GM21723 (cell line): ENCODE results near the gene TAF15.

Experiments used
- ATAC-seq: cut with Tn5 transposase; IDR thresholded peaks from one replicate; pipeline ENCODE4 v1.9.1; 2021; ENCODE audit warnings: mild to moderate bottlenecking, moderate library complexity; ENCODE audit not compliant: unreplicated experiment

Gene TAF15

DNA sequence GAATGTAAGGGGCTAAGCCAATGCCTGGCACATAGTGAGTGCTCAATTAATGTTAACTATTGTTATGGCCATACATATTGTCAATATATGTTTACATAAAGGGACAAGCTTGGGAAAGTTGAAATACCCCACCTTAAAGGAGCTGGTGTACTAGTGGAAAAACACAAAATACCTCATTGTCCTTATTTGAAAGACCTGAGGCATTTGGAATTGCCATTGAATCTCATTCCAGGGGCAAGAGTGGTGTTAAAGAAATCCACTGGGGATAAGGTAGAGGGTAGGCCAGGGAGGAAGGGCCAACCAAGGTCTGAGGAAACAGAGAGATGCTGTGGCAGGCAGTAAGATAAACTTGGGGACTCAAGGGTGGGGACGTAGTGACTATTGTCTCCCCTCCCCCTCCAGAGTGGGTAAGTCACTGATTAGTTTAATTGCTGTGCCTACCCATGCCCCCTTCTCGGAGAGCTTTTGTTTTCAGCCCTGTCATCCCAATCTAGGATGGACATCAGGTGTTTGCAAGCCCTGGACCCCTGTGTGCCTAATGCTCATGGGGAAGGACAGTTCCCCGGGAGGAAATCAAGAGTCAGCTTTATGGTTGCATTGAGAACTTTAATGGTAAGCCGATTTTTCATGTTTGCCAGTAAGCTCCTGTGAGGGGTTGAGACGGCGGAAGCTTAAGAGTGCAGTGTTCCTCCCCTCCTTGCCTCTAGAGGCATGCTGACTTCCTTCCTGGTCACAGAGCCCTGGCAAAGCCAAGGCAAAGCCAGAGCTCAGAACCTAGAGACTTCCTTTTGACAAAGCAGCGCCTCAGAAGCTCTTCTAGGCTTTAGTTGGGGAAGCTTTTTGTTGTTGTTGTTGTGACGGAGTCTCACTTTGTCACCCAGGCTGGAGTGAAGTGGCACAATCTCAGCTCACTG, 61.9 kb downstream of the TAF15 start:
- no peak for ATAC-seq

DNA sequence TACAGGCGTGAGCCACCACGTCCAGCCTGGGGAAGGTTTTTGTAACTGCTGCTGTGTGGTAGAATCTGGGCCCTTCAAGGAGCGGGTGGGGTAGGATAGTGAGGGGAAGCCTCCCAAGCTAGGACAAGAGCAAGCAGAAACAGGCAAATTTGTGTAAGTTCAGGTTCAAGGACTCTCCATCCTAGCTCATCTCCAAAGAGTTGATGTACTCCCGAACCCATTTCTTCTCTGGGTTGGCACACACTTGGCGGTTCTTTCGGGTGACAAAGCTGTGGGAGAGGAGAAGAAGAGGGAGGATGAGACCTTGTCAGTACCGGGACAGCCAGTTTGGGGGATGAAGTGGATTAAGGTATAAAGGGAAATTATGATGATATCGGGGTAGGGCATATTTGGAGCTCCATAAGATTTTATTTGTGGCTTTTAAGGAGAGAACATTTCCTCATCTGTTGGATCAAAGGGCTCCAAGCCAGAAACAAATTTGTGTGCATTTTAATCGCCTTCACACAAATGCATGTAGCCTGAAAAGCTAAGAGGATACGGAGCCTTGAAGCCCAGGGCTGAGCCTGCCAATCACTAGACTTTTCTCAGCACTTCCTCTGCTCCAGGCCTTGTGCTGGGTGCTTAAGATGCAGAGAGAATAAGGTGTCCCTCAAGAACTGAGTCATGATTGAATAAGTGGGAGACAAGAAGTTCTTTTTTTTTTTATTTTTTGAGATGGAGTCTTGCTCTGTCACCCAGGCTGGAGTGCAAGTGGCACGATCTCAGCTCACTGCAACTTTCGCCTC, 63.1 kb downstream of the TAF15 start:
- ATAC-seq, result no peak

DNA sequence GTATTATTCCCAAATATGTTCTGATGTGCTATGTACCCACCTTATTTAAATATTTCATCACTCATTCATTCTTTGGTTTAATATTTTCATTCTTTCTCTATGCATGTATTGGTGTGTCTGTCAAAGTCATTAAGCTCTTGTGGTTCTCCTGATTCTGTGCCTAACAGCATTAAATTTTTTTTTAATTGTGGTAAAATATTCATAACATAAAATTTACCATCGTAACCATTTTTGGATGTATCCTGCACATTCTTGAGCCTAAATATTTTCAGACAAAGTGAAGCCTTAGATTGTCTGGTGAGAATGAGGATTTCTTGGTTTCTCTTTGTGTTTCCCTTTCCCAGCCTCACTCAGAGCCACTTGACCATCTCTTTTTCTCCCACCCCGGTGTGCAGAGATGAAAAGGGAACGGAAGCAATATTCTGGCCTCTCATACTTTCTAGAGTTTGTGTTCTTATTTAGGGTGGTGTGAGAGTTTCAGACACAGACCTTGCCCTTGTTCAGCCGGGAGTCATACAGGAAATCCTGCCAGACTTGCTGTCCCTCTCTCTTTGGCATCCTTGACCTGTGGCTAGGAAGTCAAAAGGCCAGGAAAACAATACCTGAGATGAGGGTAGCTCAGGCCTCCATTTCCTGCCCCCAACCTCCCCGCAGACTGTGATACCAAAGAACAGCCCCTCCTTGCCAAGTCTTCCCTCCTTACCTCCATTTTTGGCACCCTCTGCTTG, 66.0 kb downstream of the TAF15 start:
- no peak for ATAC-seq

DNA sequence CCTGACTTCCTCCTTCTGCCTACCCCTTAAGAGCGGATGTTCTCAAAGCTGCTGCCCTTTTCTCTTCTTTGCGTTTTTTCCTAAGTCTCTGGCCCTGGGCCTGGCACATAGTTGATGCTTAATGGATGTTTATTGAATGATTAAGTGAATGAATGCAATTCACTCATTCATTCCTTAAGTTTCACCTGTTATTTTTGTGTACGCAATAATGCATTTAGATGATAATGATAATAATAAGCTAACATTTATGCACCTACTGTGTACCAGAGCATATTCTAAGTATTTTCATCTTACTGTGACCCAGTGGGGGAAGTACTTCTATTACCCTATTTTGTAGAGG, 66.5 kb downstream of the TAF15 start:
- no peak for ATAC-seq

DNA sequence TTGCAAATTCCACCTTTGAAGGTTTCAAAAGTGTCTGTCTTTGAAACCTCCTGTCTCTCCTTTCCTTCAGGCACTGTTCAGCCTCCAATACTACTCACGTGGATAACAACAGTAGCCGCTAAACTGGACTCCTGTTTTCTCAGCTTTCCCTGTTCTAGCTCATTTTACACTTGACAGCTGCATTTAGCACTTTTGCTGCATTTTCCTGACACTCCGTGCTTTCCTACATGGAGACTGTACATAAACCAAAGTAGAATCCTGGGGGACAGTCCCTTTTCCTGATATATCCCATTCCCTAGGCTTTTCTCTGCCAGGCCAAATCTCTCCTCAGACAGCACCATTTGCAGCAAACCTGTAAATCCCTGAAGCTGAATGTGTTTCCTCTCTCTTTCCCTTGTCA, 67.2 kb downstream of the TAF15 start:
- no peak for ATAC-seq

DNA sequence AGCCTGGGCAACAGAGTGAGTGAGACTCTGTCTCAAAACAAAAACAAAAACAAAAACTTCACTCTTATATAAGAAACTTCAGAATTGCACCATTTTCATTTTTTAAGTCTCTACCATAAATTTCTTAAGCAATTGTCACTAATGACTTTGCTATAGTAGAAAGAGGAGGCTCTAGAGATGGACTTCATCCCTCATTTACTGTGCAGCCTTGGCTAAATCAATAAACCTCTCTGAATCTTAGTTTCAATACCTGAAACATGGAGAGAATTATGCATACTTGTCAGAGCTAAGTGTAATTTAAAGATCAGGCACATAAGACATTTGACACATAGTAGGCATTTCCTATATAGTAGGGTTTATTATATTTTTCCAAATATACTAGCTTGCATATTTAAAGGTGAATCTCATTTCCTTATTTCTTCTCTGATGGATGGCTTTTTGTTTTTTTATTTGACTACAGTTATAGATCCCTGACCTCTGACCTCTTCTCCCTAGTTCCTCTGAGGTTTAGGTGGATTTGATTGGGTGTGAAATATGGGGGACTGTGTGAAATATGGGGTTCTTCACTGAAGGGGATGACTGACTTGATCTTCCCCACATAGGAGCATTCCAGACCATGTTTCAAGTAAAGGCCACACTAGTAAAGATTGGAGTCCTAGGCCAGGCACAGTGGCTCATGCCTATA, 68.2 kb downstream of the TAF15 start:
- no peak for ATAC-seq

DNA sequence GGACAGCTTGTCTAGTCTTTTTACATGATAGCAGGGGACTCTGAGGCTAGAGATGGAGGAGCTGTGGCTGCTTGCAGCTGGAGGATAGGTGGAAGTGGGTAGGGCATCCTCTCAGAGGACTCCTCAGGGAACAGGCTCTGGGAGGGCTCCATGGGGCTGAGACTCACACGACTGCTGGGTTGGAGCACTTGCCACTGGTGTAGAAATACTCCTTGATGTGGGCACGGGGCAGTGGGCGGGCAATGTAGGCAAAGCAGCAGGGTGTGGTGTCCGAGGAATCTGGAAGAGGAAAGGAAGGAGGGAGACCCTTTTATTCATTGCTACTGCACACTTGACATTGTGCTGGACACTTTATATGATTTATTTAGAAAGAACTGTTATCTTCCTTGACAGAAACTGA, 69.1 kb downstream of the TAF15 start:
- no peak for ATAC-seq

DNA sequence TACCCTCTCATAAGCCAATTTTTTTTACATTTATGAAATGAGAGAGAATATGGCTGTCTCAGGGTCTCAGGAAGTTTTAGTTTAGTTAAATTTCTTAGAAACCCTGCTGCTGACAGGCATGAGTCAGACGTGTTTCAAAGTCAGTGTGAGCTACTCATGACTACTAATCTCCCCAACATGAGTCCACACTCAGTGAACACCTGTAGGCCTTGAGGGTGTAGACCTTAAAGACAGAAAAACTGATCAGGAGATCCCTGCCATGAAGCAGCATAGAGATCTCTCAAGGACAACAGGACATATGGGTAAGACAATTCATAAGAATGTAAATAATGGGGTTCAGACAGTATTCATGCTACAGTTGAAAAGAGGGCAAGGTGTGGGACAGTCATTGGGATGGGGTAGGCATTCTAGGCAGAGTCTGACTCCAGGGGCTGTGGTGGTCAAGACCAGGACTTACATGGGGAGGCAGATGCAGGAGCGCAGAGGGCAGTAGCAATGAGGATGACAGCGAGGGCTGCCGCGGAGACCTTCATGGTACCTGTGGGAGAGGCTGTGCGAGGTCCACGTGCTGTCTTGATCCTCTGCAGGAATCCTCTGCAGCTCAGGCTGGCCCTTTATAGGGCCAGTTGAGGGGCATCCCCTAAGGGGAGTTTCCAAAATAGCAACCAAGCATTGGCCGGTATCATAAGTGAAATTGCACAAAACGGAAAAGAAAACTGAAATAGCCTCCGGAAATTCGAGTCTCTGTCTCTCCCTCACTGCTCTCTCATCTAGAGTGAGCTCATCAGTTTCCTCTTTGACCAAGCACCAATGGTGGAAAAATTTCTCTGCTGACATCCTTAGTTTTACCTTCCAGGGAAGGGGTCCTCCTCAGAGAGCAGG, 70.7 kb downstream of the TAF15 start, which contains the start of gene CCL5:
Gene CCL5 (minus strand): TSS at position 588 of the 882 bp plus-strand sequence.
- ATAC-seq, result peak; percentile 93

DNA sequence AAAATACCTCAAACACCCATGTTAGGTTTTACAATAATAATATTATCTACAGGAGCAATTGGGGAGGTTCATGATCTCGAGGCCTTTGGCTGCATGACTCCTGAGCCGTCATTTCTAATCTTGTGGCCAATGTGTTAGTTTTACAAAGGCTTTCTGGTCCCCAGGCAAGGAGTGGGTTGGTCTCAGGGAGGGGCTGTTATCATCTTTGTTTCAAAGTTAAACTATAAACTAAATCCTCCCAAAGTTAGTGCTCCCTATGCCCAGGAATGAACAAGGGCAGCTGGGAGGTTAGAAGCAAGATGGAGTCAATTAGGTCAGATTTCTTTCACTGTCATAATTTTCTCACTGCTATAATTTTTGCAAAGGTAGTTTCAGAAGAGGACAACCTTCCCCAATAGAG, 80.0 kb downstream of the TAF15 start:
- no peak for ATAC-seq

DNA sequence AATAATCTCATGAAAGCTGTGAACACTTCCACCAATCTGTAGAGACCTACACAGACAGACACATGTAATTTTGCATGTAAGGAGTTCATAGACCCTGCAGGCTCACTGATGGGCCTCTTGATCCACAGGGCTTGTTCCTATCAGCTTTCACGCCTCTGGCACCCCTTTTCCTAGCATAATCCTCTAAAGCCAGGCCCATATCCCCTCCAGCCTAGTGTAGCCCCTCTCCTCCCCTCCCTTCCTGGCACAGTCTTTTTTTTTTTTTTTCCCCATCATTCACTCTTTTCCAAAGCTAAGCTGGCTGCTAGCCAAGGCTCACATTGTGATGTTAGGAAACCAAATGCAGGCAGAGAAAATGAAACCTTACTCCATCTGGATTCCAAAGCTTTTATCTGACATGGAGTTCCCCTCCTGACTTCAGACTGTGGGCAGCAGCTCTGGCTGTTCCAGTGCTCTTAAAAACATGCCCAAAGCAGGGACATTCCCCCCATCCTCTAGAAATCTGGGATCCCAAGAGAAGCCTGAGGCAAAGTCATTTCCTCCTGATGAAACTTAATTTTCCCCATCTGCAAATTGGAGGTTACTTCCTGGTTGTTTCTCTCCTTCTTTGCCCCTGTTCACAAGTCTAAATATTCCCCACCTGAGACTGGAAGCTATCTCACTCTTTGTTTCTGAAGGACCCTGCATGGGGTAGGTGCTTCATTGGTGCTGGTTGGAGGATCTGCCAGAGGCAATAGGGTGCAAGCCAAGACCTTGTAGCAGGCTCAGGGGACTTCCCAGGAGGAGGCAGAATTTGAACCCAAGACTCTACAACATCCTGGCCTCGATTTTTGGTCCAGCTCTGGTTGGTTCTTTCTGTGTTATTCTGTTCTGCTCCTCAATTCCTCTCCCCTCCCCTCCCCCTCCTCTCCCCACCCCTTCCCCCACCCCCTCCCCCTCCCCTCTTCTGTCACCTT, 80.8 kb downstream of the TAF15 start:
- ATAC-seq, result no peak

DNA sequence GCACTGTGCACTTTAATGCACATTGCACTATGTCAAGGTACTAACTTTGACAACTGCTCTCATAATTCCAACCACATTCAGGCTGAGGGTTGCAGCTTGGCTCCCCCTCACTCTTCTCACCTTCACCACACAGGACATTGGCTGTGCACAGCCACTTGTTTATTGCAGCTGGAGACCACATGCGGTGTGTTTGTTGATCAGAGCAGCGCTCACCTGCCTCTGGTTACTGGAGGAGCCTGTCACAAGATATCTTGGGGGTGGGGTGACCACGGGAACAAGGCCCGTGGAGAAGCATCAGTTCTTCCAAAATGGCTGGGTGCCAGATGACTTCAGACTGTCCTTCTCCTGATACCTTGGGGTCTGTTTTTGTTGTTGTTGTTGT, 81.5 kb downstream of the TAF15 start:
- no peak for ATAC-seq

DNA sequence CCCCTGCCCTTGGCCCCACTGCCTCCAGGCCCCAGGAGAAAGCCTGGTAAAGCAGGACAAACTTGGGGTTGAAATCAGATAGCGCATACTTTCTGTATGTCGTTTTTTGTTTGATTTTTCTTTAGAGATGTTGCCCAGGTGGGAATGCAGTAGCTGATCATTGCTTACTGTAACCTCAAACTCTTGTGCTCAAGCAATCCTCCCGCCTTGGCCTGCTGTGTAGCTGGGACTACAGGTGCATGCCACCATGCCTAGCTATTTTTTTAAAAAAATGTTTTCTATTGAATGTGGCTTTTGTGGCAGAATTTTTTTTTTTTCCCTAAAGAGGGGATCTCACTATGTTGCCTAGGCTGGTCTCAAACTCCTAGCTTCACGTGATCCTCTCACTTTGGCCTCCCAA, 82.0 kb downstream of the TAF15 start:
- ATAC-seq, result no peak

DNA sequence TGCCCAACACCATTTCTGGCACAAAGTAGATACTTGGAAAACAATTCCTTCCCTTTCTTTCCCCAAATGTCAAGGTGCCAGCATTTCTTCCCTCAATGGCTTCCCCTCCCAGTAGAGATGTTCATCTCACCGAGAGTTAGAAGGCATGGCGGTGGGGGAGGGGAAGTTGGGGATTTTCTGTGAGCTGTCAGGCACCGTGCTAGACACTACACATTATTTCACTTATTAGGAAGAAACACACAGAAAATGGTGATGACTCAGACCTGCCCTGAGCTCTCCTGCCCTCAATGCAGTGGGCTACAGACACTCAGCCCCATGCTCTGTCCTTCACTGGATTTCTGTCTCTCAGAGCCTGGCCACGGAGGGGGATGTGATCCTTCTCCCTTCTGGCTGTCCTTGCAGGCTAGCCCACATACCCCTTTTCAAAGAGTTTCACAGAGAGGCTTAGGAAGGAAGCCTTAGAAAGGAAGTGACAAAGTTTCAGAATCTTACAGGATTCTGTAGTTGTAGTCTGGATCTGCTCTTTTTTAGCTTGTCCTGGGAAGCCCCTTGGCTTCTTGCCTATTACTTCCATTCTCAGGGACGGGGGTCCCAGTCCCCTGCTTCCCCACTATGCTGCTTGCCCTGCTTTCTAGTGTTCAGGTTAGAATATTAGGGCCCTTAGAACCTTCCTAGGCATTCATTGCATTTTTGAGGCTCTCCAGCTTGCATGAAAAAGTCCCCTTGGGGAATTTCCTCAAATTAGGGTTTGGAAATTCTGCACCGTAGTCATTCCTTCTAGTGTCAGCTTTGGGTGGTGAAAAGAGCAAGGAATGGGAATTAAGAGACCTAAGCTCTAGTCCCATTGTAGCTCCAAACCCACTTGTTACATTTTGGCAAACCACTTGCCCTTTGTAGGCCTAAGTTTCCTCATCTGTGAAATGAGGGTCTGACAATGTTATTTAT, 83.1 kb downstream of the TAF15 start:
- no peak for ATAC-seq

DNA sequence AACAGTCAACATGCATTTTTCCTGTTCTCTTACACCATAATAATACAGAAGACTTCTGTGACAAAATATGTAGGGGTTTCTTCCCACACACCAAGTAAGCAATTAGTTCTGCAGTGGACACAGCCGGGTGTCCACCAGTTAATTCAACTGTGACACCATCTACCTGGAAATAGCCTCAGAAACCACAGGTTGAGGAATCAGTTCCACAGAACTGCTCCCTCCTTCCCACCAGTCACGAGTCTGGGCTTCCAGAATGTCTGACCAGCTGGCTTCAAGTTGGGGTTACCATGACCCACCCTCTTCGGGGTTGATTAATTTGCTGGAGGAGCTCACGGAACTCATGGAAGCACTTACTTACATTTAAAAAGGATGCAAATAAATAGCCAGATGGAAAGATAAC, 84.5 kb downstream of the TAF15 start:
- ATAC-seq, result no peak

DNA sequence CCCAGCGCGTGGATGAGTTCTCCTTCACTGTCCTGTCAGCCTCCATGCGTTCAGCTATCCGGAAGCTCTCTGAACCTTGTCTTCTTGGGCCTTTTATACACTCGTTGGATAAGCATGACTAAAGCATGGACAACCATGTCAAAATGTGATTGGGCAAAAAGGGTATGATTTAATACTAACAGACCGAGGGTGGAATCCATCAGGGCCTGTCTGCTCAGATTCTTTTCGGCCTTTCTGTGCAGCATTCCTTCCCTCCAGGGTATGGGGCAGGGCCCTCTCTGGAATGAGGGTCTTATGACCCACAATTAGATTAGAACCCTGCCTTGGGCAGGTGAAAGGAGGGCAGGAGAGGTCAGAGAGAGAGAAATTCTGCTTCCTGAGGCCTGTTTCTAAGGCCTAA, 84.9 kb downstream of the TAF15 start:
- no peak for ATAC-seq

DNA sequence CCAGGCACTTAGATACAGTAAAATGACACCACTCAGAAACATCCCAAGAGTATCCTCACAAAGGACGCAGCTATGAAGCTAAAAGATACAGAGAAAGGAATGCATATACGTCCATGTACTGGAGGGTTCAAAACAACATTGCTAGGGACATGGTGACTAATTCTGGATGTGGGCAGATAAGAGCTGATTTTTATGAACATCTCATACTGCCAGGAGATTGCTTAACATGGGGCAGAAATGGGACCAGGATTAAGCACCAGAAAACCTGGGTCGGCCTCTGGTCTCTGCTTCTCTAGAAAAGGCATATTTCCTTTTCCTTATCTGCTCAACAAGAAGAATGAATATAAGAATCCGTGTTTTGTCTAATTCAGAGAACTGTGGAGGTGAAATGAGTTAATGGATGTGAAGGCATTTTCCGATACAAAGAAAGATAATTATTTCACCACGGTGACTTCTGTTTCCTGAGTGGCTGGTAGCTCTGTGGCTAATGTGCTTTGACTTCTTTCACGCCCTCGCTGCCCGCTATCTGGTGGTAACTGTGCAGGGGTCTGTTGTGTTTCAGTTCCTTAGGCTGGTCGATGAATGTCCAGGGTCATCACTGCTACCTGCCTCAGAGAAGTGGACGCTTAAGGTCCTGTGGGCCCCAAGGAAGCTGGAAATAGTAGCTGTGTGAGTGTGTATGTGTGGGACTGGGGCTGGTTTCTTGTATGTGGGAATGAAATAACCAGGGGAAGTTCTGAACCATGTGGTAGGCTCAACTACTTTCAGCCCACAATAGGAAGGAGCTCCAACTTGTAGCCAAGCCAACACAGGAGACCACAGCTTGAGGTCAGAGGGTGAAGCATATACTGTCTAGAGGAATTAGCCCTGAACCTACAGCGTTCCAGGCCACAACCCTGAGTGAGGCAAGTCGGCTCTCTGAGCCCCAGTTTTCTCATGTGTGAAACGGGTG, 86.6 kb downstream of the TAF15 start:
- ATAC-seq, result no peak
